NCI-H1930 (cell line): ENCODE data around the gene PLSCR4.
"Not testable (repeated sequence)": the region's sequence is repeated elsewhere in the genome, so short reads cannot be mapped to it uniquely, and the experiment has no call there.

Experiments used
- DNase-seq, 2 experiments: peaks; one replicate each; lab custom pipeline; 2025; lab: John Stamatoyannopoulos, UW

Gene PLSCR4, protein sequence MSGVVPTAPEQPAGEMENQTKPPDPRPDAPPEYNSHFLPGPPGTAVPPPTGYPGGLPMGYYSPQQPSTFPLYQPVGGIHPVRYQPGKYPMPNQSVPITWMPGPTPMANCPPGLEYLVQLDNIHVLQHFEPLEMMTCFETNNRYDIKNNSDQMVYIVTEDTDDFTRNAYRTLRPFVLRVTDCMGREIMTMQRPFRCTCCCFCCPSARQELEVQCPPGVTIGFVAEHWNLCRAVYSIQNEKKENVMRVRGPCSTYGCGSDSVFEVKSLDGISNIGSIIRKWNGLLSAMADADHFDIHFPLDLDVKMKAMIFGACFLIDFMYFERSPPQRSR

DNA sequence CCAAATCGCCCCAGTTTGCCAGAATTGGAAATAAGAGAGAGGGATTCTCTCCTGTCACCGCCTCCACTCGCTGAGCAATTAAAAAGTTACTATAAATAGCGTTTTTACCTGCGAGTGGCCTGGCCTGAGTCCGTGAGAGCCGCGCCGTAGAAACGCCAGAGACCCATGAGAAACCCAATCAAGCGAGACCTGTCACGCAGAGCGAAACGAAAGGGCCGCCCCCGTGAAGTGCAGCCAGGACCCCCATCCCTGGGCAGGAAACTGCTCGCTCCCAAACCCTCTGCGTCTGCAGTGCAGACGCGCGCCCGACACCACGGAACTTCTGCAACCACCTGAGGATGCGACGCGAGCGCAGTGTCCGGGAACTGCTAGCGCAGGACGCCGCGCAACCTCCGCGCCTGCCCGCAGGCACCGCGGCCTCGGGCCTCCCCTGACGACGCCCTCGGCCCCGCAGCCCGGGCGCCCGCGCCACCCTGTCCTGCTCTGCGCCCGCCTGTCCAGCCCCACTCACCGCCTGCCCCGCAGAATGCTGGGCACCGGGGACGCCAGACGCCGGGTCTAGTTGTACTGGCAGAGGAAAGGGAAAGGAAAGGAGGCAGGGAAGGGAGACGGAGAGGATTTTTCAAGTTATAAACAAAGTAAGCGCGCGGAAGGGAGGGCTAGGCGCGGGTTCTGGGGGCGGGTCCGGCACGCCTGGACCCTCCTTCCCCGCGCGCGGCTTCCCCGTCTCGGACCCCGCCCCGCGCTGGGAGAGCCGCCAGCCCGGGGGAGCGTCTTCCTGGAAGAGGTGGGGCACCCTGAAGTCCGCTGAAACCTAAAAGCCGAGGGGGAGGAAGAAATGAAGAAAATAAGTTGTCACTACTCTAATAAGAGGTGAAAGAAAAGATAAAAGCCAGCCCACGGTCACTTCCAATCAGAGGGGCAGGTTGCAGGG lies at the start of gene PLSCR4:
PLSCR4 (minus strand) TSS at position 657 of the 934 bp plus-strand sequence. CDS start 29,034 bp downstream, outside the sequence.
- no peak for DNase-seq

DNA sequence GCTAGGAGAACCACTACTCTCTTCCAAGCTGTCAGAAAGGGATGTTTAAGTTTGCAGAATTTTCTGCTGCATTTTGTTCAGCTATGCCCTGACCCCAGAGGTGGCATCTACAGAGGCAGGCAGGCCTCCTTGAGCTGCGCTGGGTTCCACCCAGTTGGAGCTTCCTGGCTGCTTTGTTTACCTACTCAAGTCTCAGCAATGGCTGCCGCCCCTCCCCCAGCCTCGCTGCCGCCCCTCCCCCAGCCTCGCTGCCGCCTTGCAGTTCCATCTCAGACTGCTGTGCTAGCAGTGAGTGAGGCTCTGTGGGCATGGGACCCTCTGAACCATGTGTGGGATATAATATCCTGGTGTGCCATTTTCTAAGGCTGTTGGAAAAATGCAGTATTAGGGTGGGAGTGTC lies 42.5 kb upstream of the PLSCR4 start:
- DNase-seq, result not testable (repeated sequence)

DNA sequence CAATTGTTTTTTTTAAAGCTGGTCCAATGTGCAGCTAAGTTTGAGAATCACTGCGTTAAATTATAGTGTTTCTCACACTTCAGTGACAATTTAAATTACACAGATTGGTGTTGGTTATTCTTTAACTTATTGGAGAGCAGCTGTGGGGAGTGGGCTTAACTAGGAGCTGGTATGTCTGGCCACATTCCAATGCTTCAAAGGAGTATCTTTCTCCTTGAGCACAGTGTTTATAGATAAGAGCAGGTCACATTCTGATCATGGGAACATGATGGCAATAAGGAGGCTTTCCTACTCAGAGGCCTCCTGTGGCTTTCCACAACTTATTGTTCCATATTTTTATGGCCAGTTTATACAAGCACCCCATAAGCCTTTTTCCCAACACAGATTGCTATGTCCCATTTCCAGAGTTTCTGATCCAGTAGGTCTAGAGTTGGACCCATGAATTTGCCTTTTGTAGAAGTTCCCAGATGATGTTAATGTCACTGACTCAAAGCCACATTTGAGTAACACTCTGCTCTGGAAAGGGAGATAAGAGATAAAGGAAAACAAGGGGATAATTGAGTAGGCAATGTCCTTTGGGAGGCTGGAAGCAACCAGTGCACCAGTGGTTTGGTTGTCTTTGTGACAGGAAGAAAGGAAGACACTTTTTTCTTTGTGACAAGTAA lies 33.0 kb upstream of the PLSCR4 start:
- DNase-seq, result no peak

DNA sequence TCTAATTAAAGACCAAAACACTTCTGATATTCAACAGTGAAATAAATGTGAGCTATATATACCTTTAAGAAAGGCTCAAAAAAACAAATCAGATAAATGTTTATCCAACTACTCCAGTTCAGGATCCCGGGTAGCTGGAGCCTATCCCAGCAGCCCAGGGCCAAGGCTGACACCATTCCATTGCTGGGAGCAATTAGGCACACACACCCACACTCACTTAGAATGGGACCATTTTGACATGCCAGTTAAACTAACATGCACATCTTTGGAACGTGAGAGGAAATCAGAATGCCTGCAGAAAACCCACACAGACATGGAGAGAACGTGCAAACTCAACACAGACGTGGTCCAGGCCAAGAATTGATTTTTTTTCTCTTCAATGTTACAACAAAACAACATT lies 30.0 kb upstream of the PLSCR4 start:
- DNase-seq, result no peak

DNA sequence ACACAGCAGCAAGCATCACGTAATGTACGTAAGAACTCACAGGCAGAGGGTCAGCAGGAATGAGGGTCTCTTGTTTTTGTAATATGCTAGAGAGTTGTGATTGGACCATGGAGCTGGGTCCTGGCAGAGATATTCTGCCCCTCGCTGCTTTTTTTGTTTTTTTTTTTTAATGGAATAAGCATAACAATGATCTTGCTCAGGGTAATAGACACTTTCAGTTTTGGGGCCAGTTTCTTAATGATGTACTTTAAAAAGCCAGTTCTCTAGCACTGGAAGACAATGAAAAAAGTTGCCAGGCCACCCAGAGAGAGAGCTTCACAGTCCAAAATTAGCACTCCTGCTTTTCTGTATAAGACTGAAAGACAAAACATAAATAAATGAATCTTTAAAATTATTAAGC lies 29.0 kb upstream of the PLSCR4 start:
- DNase-seq, result no peak

DNA sequence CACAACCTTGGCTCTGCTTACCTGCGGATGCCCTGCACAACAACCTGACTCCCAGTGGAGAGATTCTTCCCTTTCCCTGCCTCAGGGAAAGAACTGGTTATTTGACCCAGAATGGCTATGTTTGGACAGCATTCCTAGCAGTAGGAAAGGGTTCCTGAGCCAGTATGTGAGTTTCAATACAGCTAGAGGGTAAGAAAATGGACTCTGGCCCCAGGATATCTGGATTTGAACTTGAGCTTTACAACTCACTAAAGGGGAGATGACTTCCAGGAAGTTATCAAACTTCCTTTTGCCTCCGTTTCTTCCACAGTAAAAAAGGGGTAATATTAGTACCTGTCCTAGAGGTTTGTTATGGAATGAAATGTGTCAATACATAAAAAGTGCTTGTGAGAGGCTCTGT lies 28.1 kb upstream of the PLSCR4 start:
- DNase-seq, result no peak

DNA sequence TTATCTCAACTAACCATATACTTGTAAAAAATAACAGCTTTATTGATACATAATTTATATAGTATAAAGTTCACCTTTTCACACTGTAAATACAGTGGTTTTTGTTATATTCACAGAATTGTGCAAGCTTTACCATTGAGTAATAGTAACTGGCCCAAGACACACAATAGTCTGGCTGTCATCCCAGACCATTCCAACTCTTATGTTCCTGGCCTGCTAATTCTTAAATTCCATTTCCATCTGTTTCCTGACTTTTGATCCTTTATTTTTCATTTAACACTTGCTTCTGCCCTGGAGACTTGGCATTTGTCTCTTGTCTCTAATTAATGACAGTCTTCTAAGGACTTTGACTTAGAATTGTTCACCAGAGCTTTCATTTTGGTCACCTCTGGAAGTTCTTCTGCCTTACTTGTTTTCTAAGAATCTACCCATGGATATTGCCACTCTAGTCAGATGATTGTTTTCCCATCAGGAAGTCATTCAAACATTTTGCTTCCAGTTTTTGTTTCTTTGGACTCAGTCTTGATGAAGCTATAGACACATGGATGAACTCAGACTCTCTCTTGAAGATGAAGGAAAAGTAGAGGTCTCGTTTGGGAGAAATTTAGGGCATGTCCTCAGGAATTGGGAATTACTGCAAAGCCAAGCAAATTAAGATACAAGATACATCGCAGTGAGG lies 27.2 kb upstream of the PLSCR4 start:
- DNase-seq, result no peak

DNA sequence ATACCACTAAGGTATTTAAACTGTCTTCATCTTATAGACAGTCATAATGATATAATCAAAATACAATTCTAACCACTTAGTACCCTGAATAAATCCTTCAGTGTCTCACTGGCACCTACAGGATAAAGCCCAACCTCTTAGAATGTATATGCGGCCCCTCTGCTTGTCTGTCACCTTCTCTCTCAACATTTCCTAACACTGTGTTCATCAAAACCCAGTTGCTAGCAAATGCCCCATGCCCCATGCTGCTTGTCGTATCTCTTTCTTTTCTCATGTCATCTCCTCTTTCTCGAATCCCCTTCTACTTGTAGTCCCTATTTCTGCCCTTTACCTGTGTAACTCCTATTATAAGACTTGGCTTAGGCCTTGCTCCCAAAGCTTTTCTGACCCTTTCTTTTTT lies 24.6 kb upstream of the PLSCR4 start:
- DNase-seq, result no peak

DNA sequence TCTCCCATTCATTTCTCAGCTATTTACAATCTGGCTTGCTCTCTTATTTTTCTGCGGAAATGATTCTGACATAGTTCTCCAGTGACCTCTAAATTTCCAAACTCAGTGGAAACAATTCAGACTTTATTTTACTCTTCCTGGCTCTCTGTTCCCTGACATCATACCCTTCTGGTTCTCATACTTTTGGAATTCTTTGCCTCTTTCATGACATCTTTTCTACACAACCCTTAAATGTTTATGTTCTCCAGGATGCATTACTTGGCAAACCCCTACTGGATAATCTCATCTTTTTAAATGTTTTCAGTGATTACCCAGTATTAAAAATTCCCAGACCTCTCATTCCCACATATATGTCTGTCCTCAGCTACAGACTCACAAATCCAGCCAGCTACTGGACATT lies 23.9 kb upstream of the PLSCR4 start:
- DNase-seq, result no peak

DNA sequence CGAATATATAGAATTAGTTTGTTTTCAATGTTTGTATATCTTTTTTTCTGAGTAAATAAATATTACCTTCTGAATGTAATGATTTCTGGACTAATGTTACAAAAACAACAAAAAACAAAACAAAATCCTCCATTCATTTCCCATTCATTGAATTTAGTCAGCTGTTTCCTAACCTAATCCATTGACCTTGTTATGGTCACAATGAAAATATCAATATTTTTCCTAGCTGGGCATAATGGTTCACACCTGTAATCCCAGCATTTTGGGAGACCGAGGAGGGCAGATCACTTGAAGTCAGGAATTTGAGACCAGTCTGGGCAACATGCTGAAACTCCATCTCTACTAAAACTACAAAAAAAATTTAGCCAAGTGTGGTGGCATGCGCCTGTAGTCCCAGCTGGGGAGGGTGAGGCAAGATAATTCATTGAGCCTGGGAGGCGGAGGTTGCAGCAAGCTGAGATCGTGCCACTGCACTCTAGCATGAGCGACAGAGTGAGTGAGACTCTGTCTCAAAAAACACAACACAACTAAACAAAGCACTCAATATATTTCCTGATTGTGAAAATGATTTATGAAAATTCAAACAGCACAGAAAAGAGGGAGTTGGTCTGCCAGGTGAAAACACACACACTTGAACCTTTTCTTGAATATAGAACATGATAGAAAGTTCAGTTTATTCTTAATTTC lies 23.0 kb upstream of the PLSCR4 start:
- DNase-seq, result no peak

DNA sequence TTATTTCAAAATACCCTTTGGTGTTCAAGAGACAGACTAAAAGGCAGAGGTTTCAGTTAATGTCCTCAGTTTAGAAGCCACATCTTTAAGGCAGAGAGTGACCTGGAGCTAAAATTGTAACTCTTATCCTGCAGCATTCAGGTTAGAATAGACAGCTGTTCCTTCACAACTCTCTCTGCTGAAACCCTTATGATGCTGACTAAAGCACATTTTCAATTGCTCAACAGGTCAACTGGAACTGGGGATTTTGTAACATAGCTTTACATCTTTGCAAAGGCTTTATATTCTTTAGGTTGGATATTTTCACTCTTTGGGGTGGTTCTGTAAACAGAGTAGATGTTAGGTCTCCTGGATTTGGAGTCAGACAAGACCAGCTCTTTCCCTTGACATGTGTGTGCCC lies 20.3 kb upstream of the PLSCR4 start:
- DNase-seq, result no peak

DNA sequence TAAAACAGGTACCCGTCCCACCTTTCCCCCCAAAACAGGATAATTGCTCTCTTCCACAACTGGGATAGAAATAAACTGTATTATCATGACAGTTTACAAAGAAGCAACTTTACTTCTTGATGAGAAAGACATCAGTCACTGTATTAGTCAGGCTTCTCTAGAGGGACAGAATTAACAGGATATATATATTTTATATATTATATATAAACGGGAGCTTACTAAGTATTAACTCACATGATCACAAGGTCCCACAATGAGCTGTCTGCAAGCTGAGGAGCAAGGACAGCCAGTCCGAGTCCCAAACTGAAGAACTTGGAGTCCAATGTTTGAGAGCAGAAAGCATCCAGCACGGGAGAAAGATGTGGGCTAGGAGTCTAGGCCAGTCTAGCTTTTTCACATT lies 18.4 kb upstream of the PLSCR4 start:
- DNase-seq, result no peak

DNA sequence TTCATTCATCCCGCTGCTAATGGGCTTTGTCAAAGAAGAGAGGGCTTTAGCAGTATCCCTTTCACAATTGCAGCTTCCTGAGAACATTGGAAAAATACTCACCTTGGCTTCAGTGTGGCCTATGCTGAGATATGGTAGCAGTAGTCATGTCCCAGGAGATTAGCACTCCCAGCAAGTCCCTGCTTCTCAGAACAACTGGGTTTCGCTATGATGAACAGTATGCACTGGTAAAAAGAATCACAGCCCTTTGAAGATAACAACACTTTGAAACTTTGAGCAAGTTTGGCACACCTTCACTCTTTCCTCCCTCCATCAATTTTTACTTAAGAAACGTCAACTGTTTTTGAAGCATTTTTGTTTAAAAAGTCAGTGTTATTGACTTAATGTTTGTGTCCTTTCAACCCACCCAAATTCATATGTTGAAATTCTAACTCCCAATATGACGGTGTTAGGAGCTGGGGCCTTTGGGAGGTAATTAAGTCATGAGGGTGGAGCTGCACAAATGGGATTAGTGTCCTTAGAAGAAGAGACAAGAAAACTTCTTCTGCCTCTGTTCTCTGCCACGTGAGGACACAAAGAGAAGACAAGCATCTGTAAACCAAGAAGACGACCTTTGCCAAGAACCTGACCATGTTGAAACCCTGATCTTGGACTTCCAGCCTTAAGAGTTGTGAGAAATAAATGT lies 17.8 kb upstream of the PLSCR4 start:
- no peak for DNase-seq

DNA sequence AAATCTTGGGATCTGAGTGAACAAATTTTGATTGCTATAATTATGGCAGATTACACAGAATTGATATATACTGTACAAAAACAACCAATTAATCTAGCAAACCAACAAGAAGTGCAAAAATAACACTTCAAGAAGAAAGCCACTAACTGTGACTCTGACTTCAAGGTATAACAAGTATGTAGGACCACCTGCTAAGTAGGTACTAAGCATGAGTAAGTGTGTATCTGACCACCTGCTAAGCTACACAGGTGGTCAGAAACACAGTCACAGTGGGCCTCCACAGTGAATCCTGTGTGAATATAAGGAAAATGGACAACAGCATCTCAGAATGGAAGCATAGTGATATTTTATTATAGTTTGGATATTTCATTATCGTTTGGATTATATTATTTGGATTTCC lies 14.8 kb upstream of the PLSCR4 start:
- no peak for DNase-seq

DNA sequence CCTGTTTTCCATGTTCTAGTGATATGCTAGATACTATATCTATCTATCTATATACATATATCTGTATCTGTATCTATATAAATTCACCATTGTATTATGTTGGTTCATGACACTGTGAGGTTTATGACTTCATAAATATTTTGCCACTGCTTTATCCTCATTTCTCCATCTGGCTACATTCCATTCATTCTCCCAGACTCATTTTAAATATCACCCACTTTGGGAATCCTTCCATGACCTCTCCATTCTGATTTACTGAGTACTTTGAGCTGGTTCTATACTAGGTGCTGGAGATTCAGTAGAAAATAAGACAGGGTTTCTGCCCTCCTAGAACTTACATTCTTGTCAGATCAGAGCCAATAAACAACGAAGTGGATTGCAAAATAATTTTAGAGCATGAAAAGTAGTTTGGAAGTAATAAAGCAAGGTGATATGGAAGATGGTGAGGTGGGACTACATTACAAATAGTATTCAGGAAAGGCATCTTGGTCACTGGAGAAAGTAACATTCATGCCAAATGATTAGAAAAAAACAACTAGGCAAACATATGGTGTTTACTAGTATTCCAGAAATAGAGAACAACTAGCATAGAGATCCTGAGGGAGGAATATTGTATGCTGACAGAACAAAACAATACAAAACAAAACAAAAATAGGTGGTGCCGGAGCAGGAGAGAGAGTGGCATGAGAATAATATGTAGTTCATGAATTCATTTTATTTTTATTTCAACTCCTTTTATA lies 11.6 kb upstream of the PLSCR4 start:
- no peak for DNase-seq

DNA sequence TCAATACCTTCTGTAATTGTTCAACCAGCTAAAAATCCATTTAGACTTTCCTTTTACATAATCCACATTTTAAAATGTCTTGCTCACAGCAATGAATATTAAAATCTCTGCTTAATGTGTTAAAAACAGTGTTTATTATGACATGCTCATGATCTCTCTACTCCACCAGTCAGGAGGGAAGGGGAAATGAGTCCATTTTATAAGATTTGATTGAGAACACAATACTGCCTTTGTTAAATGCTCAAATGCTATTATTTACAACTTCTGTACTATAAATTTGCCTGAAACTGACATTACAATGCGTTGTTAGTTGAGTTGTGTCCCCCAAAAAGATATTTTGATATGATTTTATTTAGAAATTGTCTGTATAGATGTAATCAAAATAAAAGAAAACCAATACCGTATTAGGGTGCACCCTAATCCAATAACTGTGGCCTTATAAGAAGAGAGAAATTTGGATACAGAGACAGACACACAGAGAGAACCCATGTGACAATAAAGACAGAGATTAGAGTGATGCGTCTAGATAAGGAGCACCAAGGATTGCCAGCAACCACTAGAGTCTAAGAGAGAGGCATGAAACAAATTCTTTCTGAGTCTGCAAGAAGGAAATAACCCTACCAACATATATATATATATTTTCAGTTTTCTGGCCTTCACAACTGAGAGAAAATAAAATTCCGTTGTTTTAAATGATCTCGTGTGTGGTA lies 9.1 kb upstream of the PLSCR4 start:
- DNase-seq, result no peak

DNA sequence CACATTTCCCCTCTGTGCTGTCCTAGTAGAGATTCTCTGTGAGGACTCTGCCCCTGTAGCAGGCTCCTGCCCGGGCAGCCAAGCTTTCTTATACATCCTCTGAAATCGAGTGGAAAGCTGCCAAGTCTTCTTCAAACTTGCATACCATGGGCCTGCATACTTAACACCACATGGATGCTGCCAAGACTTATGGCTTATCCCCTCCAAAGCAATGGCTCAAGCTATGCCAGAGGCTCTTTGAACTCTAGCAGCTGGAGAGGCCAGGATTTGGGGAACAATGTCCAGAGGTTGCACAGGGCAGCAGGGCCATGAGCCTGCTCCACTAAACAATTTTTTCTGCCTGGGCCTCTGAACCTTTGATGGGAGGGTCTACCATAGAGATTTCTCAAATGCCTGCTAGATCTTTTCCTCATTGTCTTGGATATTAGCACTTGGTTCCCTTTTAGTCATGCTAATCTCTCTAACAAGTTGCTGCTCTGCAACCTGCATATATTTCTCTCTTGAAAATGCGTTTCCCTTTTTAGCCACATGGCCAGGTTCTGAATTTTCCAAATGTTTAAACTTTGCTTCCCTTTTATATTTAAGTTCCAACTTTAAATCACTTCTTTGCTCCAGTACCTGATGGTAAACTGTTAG lies 6.1 kb upstream of the PLSCR4 start:
- no peak for DNase-seq

DNA sequence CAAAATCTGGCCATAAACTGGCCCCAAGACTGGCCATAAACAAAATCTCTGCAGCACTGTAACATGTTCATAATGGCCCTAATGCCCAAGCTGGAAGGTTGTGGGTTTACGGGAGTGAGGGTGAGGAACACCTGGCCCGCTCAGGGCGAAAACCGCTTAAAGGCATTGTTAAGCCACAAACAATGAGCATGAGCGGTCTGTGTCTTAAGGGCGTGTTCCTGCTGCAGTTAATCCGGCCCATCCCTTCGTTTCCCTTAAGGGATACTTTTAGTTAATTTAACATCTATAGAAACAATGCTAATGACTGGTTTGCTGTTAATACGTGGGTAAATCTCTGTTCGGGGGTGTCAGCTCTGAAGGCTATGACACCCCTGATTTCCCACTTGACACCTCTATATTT lies 1.5 kb upstream of the PLSCR4 start:
- not testable (repeated sequence) for DNase-seq

DNA sequence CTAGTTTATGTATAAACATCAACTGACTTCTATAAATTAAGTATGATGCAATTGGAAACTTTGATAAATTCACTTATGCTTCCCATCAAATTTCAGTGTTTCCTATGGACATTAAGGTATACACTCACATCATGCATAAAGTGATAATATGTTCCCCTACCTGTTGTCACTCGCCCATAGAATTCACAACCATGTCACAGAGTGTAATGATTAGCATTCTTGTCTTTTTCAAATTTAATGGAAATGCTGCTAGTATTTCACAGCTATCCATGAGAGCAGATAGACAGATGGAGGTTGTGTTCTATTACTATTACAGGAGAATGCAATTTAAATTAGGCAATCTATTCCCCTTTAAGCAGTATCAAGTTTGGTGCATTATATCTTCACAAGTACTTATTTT lies 984 bp downstream of the PLSCR4 start:
- DNase-seq, result no peak
